Hematopoietic multipotent progenitor cell treated with erythropoietin and hydrocortisone succinate and interleukin-3 and kit ligand, for 4 days (in vitro differentiated cells): Measurements from ENCODE around the gene DCLRE1B.

ENCODE experiments used
- DNase-seq: peaks from one replicate; pipeline ENCODE4 v3.0.0-alpha.2; 2015

The DCLRE1B gene

GRCh38 chr1:113904674-113905434, at the start of gene DCLRE1B, which contains the start of gene AP4B1:
Gene DCLRE1B, plus strand, starts transcription at chr1:113905326. Its CDS starts 261 bp downstream, at chr1:113905587.
Gene AP4B1, minus strand, starts transcription at chr1:113904799. Its CDS starts 82 bp downstream, at chr1:113904717.
- DNase-seq, result peak; percentile 100

- DNase-seq, result no peak
These were observed 49.3 kb upstream of the DCLRE1B start for GRCh38 chr1:113855630-113856400.

- no peak for DNase-seq
These were observed 48.7 kb upstream of the DCLRE1B start for GRCh38 chr1:113856401-113856790.

GRCh38 chr1:113857776-113858175, 47.4 kb upstream of the DCLRE1B start:
- peak; percentile 25 for DNase-seq

- DNase-seq, result no peak
These were observed 46.7 kb upstream of the DCLRE1B start for GRCh38 chr1:113858418-113858817.

GRCh38 chr1:113858982-113859381, 46.1 kb upstream of the DCLRE1B start:
- no peak for DNase-seq

- peak; percentile 78 for DNase-seq
These were observed 45.5 kb upstream of the DCLRE1B start for GRCh38 chr1:113859478-113860175.

GRCh38 chr1:113860891-113861290, 44.2 kb upstream of the DCLRE1B start:
- no peak for DNase-seq

- peak; percentile 58 for DNase-seq
These were observed 43.5 kb upstream of the DCLRE1B start for GRCh38 chr1:113861641-113862040.

GRCh38 chr1:113868387-113869083, 36.6 kb upstream of the DCLRE1B start:
- DNase-seq, result no peak

- no peak for DNase-seq
These were observed 34.3 kb upstream of the DCLRE1B start for GRCh38 chr1:113870778-113871177.

GRCh38 chr1:113871597-113872113, 33.5 kb upstream of the DCLRE1B start, which contains the start of gene PTPN22:
Gene PTPN22, minus strand, starts transcription at chr1:113871712.
- DNase-seq, result peak; percentile 96

- peak; percentile 73 for DNase-seq
These were observed 32.7 kb upstream of the DCLRE1B start for GRCh38 chr1:113872219-113872935.

- DNase-seq, result peak; percentile 87
These were observed 30.9 kb upstream of the DCLRE1B start for GRCh38 chr1:113874012-113874879.

- peak; percentile 24 for DNase-seq
These were observed 29.4 kb upstream of the DCLRE1B start for GRCh38 chr1:113875714-113876113.

GRCh38 chr1:113876176-113876575, 28.9 kb upstream of the DCLRE1B start:
- DNase-seq, result no peak

GRCh38 chr1:113879739-113880038, 25.4 kb upstream of the DCLRE1B start:
- no peak for DNase-seq

- DNase-seq, result no peak
These were observed 23.5 kb upstream of the DCLRE1B start for GRCh38 chr1:113881661-113882060.

- no peak for DNase-seq
These were observed 18.4 kb upstream of the DCLRE1B start for GRCh38 chr1:113886417-113887401.
